K562 (cell line): Measurements from ENCODE around the gene SLBP. TPM values are rescaled to one million over a fixed set of nuclear protein-coding genes. Genes with fewer than 3 reads are reported as not detected.
A peak's percentile ranks its signal among the peaks of the same experiment; 100 is the strongest.

Source experiments
- CCAR2 ChIP-seq: fragments of 200-400 bp; formaldehyde crosslinking; IDR thresholded peaks from 2 replicates; pipeline ENCODE4 v1.6.1; 2017; ENCODE audit warnings: mild to moderate bottlenecking, low read depth, low read length
- DPF2 ChIP-seq: fragments of 450-650 bp; IDR thresholded peaks from 2 replicates; pipeline ENCODE4 v1.6.1; 2016
- EGR1 ChIP-seq: fragments of 450-650 bp; conservative IDR thresholded peaks from 2 replicates; pipeline ENCODE4 v1.6.1; 2017; ENCODE audit warnings: mild to moderate bottlenecking
- ETS2 ChIP-seq: IDR thresholded peaks from 2 replicates; pipeline ENCODE4 v1.6.1; 2016; ENCODE audit warnings: borderline replicate concordance, missing genetic modification characterization, mild to moderate bottlenecking, moderate library complexity, missing compliant biosample characterization; ENCODE audit not compliant: poor library complexity, severe bottlenecking
- GATA2 ChIP-seq: sonication (generic); formaldehyde crosslinking; IDR thresholded peaks from 2 replicates; pipeline ENCODE4 v1.4.0; 2020; ENCODE audit warnings: mild to moderate bottlenecking, missing genetic modification reagents
- HCFC1 ChIP-seq: IDR thresholded peaks from 2 replicates; pipeline ENCODE4 v1.6.1; 2012; ENCODE audit warnings: low read depth, low read length, improper control_type of control experiment
- HSF4 ChIP-seq: fragments of 250-450 bp; sonication (Bioruptor Pico); IDR thresholded peaks from 2 replicates; pipeline ENCODE4 v2.1.2; 2022; ENCODE audit warnings: mild to moderate bottlenecking, moderate library complexity, borderline replicate concordance
- NKRF ChIP-seq: fragments of 450-650 bp; IDR thresholded peaks from 2 replicates; pipeline ENCODE4 v1.6.1; 2016; ENCODE audit warnings: borderline replicate concordance
- POLR2G ChIP-seq: fragments of 200-400 bp; formaldehyde crosslinking; IDR thresholded peaks from 2 replicates; pipeline ENCODE4 v1.6.1; 2017; ENCODE audit warnings: low read depth, mild to moderate bottlenecking, antibody characterized with exemption, low read length, moderate library complexity
- PTBP1 ChIP-seq: fragments of 200-400 bp; formaldehyde crosslinking; IDR thresholded peaks from 2 replicates; pipeline ENCODE4 v1.6.1; 2017; ENCODE audit warnings: low read depth, low read length
- RBM14 ChIP-seq: fragments of 200-400 bp; formaldehyde crosslinking; IDR thresholded peaks from 2 replicates; pipeline ENCODE4 v1.6.1; 2018; ENCODE audit warnings: low read depth, mild to moderate bottlenecking, low read length, moderate library complexity, borderline replicate concordance; ENCODE audit not compliant: insufficient read depth
- SAFB2 ChIP-seq: fragments of 200-400 bp; formaldehyde crosslinking; IDR thresholded peaks from 2 replicates; pipeline ENCODE4 v1.6.1; 2018; ENCODE audit warnings: borderline replicate concordance, low read length, low read depth, moderate library complexity; ENCODE audit not compliant: severe bottlenecking
- SNIP1 ChIP-seq: fragments of 450-650 bp; IDR thresholded peaks from 2 replicates; pipeline ENCODE4 v1.7.1; 2017; ENCODE audit warnings: low read depth, mild to moderate bottlenecking
- ZFP36 ChIP-seq: fragments of 150-350 bp; IDR thresholded peaks from 2 replicates; pipeline ENCODE4 v1.6.1; 2018; ENCODE audit warnings: low read length, low read depth; ENCODE audit not compliant: partially characterized antibody
- ZNF133 ChIP-seq: fragments of 250-450 bp; sonication (Bioruptor Pico); IDR thresholded peaks from 2 replicates; pipeline ENCODE4 v1.4.0; 2020; ENCODE audit warnings: mild to moderate bottlenecking
- ZNF165 ChIP-seq: fragments of 250-450 bp; sonication (Bioruptor Pico); IDR thresholded peaks from 2 replicates; pipeline ENCODE4 v1.4.0; 2020; ENCODE audit warnings: borderline replicate concordance
- ZNF24 ChIP-seq: fragments of 450-650 bp; IDR thresholded peaks from 2 replicates; pipeline ENCODE4 v1.6.1; 2016
- ZNF274 ChIP-seq: IDR thresholded peaks from 2 replicates; pipeline ENCODE4 v1.6.1; 2011; ENCODE audit warnings: low read depth, mild to moderate bottlenecking, low read length, moderate library complexity, borderline replicate concordance
- ZNF3 ChIP-seq: fragments of 250-450 bp; sonication (Bioruptor Pico); IDR thresholded peaks from 2 replicates; pipeline ENCODE4 v1.5.0; 2021; ENCODE audit warnings: mild to moderate bottlenecking, moderate library complexity
- ZNF408 ChIP-seq: fragments of 250-450 bp; sonication (Bioruptor Pico); IDR thresholded peaks from 2 replicates; pipeline ENCODE4 v1.4.0; 2020; ENCODE audit warnings: low read depth, mild to moderate bottlenecking, moderate library complexity
- ZNF707 ChIP-seq: fragments of 250-450 bp; sonication (Bioruptor Pico); conservative IDR thresholded peaks from 2 replicates; pipeline ENCODE4 v1.8.0; 2022; ENCODE audit warnings: inconsistent platforms, mild to moderate bottlenecking, moderate library complexity
- polyA plus RNA-seq, 8 experiments: library from polyadenylated mRNA; depleted of rRNA in 4 of 8; stranded (reverse) in 5 of 8; unstranded in 3 of 8; fragments of >200 nt; fragmentation: Nextera tagmentation in 2 of 8; fragmentation: Illumina TruSeq in 1 of 8; extraction: Ambion mirVana in 2 of 8; extraction: Trizol in 1 of 8; gene quantifications; 2 replicates each; pipeline versions ENCODE4 v1.2.1 to v1.2.3, GENCODE V29; 2011 to 2014; ENCODE audit warnings: inconsistent platforms in 1 of 8, missing spikeins in 1 of 8
- total RNA-seq, 7 experiments: library from RNA; depleted of rRNA in 6 of 7; stranded (reverse); fragments of >200 nt in 6 of 7; fragmentation: Illumina TruSeq in 2 of 7; extraction: Trizol in 2 of 7; gene quantifications; 2 replicates each; pipeline versions ENCODE4 v1.2.1 to v1.2.3, GENCODE V29; 2011 to 2021; ENCODE audit warnings: low replicate concordance in 1 of 7
- TF ChIP-seq, protein P1 (sequence below), 2 experiments: fragments of 450-650 bp; IDR thresholded peaks; 2 replicates each; pipeline ENCODE4 v1.6.1; 2016
- TF ChIP-seq, protein P2 (sequence below): IDR thresholded peaks from 2 replicates; pipeline ENCODE4 v1.6.1; 2011; ENCODE audit warnings: borderline replicate concordance, low read depth, mild to moderate bottlenecking, moderate library complexity, low read length; ENCODE audit not compliant: insufficient read depth, poor library complexity, severe bottlenecking

SLBP gene
- total and polyA plus RNA-seq, 9 of the 15 experiments (the other 6 are each of a cell fraction or from before 2014, with no cell fraction given) = 49.4 to 221 (median 162) TPM

GRCh38 chr4:1713003-1713851 is 1.1 kb upstream of the SLBP start (continued):
- peak; percentile 31; the same call in 1 of the 2 replicates for TF ChIP-seq POLR2G
- TF ChIP-seq ZNF165 (CRISPR knock-in tag) = no peak
- no peak for TF ChIP-seq ZNF133 (CRISPR knock-in tag)
- TF ChIP-seq DPF2 = no peak
- TF ChIP-seq HSF4 = no peak
- no peak for TF ChIP-seq SNIP1
- no peak for TF ChIP-seq ZNF707
- no peak for TF ChIP-seq EGR1
- no peak for TF ChIP-seq RBM14
- TF ChIP-seq, protein P1, sequence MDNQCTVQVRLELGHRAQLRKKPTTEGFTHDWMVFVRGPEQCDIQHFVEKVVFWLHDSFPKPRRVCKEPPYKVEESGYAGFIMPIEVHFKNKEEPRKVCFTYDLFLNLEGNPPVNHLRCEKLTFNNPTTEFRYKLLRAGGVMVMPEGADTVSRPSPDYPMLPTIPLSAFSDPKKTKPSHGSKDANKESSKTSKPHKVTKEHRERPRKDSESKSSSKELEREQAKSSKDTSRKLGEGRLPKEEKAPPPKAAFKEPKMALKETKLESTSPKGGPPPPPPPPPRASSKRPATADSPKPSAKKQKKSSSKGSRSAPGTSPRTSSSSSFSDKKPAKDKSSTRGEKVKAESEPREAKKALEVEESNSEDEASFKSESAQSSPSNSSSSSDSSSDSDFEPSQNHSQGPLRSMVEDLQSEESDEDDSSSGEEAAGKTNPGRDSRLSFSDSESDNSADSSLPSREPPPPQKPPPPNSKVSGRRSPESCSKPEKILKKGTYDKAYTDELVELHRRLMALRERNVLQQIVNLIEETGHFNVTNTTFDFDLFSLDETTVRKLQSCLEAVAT (IDR thresholded peaks at IDR 0.05) = no peak
- TF ChIP-seq ZNF274 = no peak
- no peak for TF ChIP-seq ZNF3 (CRISPR knock-in tag)
- TF ChIP-seq ZFP36 = no peak
- no peak for TF ChIP-seq SAFB2
- TF ChIP-seq ETS2 (tag) = no peak
- TF ChIP-seq GATA2 (CRISPR knock-in tag) = no peak
- TF ChIP-seq ZNF408 (CRISPR knock-in tag) = no peak
- no peak for TF ChIP-seq ZNF24
- peak; percentile 3; the same call in 1 of the 2 replicates for TF ChIP-seq HCFC1
- peak; percentile 73; the same call in 1 of the 2 replicates for TF ChIP-seq NKRF
- TF ChIP-seq, protein P2, sequence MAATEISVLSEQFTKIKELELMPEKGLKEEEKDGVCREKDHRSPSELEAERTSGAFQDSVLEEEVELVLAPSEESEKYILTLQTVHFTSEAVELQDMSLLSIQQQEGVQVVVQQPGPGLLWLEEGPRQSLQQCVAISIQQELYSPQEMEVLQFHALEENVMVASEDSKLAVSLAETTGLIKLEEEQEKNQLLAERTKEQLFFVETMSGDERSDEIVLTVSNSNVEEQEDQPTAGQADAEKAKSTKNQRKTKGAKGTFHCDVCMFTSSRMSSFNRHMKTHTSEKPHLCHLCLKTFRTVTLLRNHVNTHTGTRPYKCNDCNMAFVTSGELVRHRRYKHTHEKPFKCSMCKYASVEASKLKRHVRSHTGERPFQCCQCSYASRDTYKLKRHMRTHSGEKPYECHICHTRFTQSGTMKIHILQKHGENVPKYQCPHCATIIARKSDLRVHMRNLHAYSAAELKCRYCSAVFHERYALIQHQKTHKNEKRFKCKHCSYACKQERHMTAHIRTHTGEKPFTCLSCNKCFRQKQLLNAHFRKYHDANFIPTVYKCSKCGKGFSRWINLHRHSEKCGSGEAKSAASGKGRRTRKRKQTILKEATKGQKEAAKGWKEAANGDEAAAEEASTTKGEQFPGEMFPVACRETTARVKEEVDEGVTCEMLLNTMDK = no peak
- TF ChIP-seq PTBP1 = no peak
- no peak for TF ChIP-seq CCAR2
